ENCODE results near the gene CHCHD3.

DNA sequence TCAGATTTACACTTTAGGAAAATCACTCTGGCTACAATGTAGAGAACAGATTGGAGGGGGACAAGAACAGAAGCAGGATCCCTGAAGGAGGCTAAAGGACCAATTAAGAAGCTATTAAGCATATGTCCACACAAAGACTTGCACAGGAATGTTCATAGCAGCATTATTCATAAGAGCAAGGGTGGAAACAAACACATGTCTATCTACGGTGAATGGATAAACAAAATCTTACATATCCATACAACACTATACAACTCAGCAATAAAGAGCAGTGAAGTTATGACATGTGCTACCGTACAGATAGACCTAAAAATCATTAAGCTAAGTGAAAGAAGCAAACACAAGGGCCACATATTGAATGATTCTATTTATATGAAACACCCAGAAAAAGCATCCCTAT, 10.4 kb downstream of the CHCHD3 start:
- TF ChIP-seq, protein P1, sequence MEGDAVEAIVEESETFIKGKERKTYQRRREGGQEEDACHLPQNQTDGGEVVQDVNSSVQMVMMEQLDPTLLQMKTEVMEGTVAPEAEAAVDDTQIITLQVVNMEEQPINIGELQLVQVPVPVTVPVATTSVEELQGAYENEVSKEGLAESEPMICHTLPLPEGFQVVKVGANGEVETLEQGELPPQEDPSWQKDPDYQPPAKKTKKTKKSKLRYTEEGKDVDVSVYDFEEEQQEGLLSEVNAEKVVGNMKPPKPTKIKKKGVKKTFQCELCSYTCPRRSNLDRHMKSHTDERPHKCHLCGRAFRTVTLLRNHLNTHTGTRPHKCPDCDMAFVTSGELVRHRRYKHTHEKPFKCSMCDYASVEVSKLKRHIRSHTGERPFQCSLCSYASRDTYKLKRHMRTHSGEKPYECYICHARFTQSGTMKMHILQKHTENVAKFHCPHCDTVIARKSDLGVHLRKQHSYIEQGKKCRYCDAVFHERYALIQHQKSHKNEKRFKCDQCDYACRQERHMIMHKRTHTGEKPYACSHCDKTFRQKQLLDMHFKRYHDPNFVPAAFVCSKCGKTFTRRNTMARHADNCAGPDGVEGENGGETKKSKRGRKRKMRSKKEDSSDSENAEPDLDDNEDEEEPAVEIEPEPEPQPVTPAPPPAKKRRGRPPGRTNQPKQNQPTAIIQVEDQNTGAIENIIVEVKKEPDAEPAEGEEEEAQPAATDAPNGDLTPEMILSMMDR (conservative IDR thresholded peaks at IDR 0.05 in 1 of 2, IDR thresholded peaks at IDR 0.05 in 1 of 2; ENCODE audit: extremely low read depth in 1 of 2, insufficient read depth in 1 of 2, low read depth in 1 of 2, low read length in 2 of 2): no peak
- TF ChIP-seq EZH2 (IDR thresholded peaks at IDR 0.05; ENCODE audit: borderline replicate concordance, low read length): no peak
